GM23338 (cell line): ENCODE measurements around the gene CLCN6. TPM values are rescaled to one million over a fixed set of nuclear protein-coding genes. Genes with fewer than 3 reads are reported as not detected.

Experiments
- ATAC-seq: fragments of 200-7000 bp; cut with Tn5 transposase; 3 replicates; pipeline ENCODE4 v1.9.1; 2020
- DNase-seq: peaks from one replicate; pipeline ENCODE4 v3.0.0-alpha.2; 2015; ENCODE audit warnings: low spot score
- H2AFZ ChIP-seq: fragments of 200-600 bp; sonication (generic); 2 replicates; pipeline ENCODE4 v1.8.0; 2016; ENCODE audit warnings: antibody characterized with exemption, mild to moderate bottlenecking, moderate library complexity
- H3F3A ChIP-seq: fragments of 200-600 bp; sonication (generic); replicated peaks from 2 replicates; pipeline ENCODE4 v1.8.0; 2017; ENCODE audit warnings: antibody characterized with exemption, mixed run types, low read depth
- H3K27ac ChIP-seq: fragments of 200-600 bp; sonication (generic); 2 replicates; pipeline ENCODE4 v1.6.1; 2016; ENCODE audit warnings: low read depth
- H3K27me3 ChIP-seq: fragments of 200-600 bp; sonication (generic); 2 replicates; pipeline ENCODE4 v1.8.0; 2016; ENCODE audit warnings: mild to moderate bottlenecking, mixed run types, moderate library complexity; ENCODE audit not compliant: insufficient read depth
- H3K36me3 ChIP-seq: fragments of 200-600 bp; sonication (generic); 2 replicates; pipeline ENCODE4 v1.8.0; 2016; ENCODE audit warnings: mild to moderate bottlenecking; ENCODE audit not compliant: insufficient read depth
- H3K4me1 ChIP-seq: fragments of 200-600 bp; sonication (generic); 2 replicates; pipeline ENCODE4 v1.8.0; 2016; ENCODE audit warnings: mild to moderate bottlenecking, moderate library complexity; ENCODE audit not compliant: insufficient read depth
- H3K4me2 ChIP-seq: fragments of 200-600 bp; sonication (generic); 2 replicates; pipeline ENCODE4 v1.7.1; 2017; ENCODE audit warnings: mixed run types
- H3K4me3 ChIP-seq: fragments of 200-600 bp; sonication (generic); 2 replicates; pipeline ENCODE4 v1.6.1; 2016; ENCODE audit warnings: mixed run types
- H3K79me2 ChIP-seq: fragments of 200-600 bp; sonication (generic); replicated peaks from 2 replicates; pipeline ENCODE4 v1.8.0; 2017; ENCODE audit warnings: mild to moderate bottlenecking; ENCODE audit not compliant: insufficient read depth
- H3K9me2 ChIP-seq: fragments of 200-600 bp; sonication (generic); 2 replicates; pipeline ENCODE4 v1.8.0; 2017; ENCODE audit not compliant: insufficient read depth
- H4K20me1 ChIP-seq: fragments of 200-600 bp; sonication (generic); replicated peaks from 2 replicates; pipeline ENCODE4 v1.8.0; 2017; ENCODE audit warnings: mild to moderate bottlenecking; ENCODE audit not compliant: insufficient read depth
- H3K27ac Mint-ChIP-seq: 2 replicates; pipeline ENCODE4 v1.8.0; 2020; ENCODE audit warnings: inconsistent platforms, mild to moderate bottlenecking, moderate library complexity, mixed read lengths
- H3K27me3 Mint-ChIP-seq: 3 replicates; pipeline ENCODE4 v1.8.0; 2022; ENCODE audit warnings: low read depth, mild to moderate bottlenecking, moderate library complexity, mixed read lengths, inconsistent platforms; ENCODE audit not compliant: insufficient read depth, poor library complexity
- H3K36me3 Mint-ChIP-seq: 3 replicates; pipeline ENCODE4 v1.8.0; 2021; ENCODE audit warnings: low read depth, mild to moderate bottlenecking, inconsistent platforms, moderate library complexity, mixed read lengths
- H3K4me1 Mint-ChIP-seq: 3 replicates; pipeline ENCODE4 v1.8.0; 2020; ENCODE audit warnings: mild to moderate bottlenecking, inconsistent platforms, mixed read lengths
- H3K4me3 Mint-ChIP-seq: 3 replicates; pipeline ENCODE4 v1.8.0; 2021; ENCODE audit warnings: moderate library complexity, mild to moderate bottlenecking, inconsistent platforms, mixed read lengths
- H3K9me3 Mint-ChIP-seq: 3 replicates; pipeline ENCODE4 v1.8.0; 2020; ENCODE audit warnings: moderate library complexity, mild to moderate bottlenecking, inconsistent platforms, mixed read lengths
- CREB1 ChIP-seq: fragments of 250-450 bp; sonication (Bioruptor Pico); IDR thresholded peaks from 2 replicates; pipeline ENCODE4 v1.5.0; 2020; ENCODE audit warnings: low read depth, mild to moderate bottlenecking, moderate library complexity
- EZH2 ChIP-seq: fragments of 200-600 bp; sonication (generic); IDR thresholded peaks from one replicate; pipeline ENCODE4 v1.8.0; 2017; ENCODE audit warnings: antibody characterized with exemption, mild to moderate bottlenecking, low read depth; ENCODE audit not compliant: unreplicated experiment
- EZH2phosphoT487 ChIP-seq: fragments of 200-600 bp; sonication (generic); IDR thresholded peaks from one replicate; pipeline ENCODE4 v1.8.1; 2018; ENCODE audit warnings: antibody characterized with exemption; ENCODE audit not compliant: unreplicated experiment
- JUNB ChIP-seq: IDR thresholded peaks from one replicate; pipeline ENCODE4 v1.6.1; 2016; ENCODE audit warnings: antibody characterized with exemption; ENCODE audit not compliant: unreplicated experiment
- NANOG ChIP-seq: IDR thresholded peaks from 2 replicates; pipeline ENCODE4 v1.6.1; 2016; ENCODE audit warnings: antibody characterized with exemption, borderline replicate concordance
- POLR2AphosphoS5 ChIP-seq: IDR thresholded peaks from 2 replicates; pipeline ENCODE4 v1.6.1; 2016; ENCODE audit warnings: antibody characterized with exemption, low read depth
- STAT1 ChIP-seq: IDR thresholded peaks from one replicate; pipeline ENCODE4 v1.6.1; 2016; ENCODE audit warnings: antibody characterized with exemption; ENCODE audit not compliant: unreplicated experiment
- ZNF114 ChIP-seq: fragments of 250-450 bp; sonication (Bioruptor Pico); IDR thresholded peaks from 2 replicates; pipeline ENCODE4 v1.5.0; 2020; ENCODE audit warnings: mild to moderate bottlenecking, moderate library complexity
- ZNF331 ChIP-seq: fragments of 250-450 bp; sonication (Bioruptor Pico); IDR thresholded peaks from 2 replicates; pipeline ENCODE4 v1.5.0; 2020; ENCODE audit warnings: low read depth, mild to moderate bottlenecking, moderate library complexity
- polyA plus RNA-seq: library from polyadenylated mRNA; unstranded; fragments of >200 nt; fragmentation: Nextera tagmentation; extraction: Ambion mirVana; gene quantifications from 2 replicates; pipeline ENCODE4 v1.2.1, GENCODE V29; 2016
- total RNA-seq: library from RNA; depleted of rRNA; stranded (reverse); fragments of >200 nt; shearing (Covaris generic); gene quantifications from 2 replicates; pipeline ENCODE4 v1.2.3, GENCODE V29; 2014
- TF ChIP-seq, protein P1 (sequence below): IDR thresholded peaks from 2 replicates; pipeline ENCODE4 v1.6.1; 2016; ENCODE audit warnings: antibody characterized with exemption
- TF ChIP-seq, protein P2 (sequence below): IDR thresholded peaks from one replicate; pipeline ENCODE4 v1.6.1; 2018; ENCODE audit warnings: antibody characterized with exemption; ENCODE audit not compliant: unreplicated experiment
- TF ChIP-seq, protein P3 (sequence below), 2 experiments: fragments of 200-600 bp in 1 of 2; sonication (generic) in 1 of 2; conservative IDR thresholded peaks; 2 replicates each; pipeline versions ENCODE4 v1.5.1 to v1.6.1; 2016 to 2017; ENCODE audit warnings: antibody characterized with exemption in 2 of 2, low read depth in 2 of 2, mild to moderate bottlenecking in 2 of 2, moderate library complexity in 1 of 2

CLCN6 gene
- total and polyA plus RNA-seq, 2 experiments from 2014 or later: 16.0 to 22.6 TPM

DNA sequence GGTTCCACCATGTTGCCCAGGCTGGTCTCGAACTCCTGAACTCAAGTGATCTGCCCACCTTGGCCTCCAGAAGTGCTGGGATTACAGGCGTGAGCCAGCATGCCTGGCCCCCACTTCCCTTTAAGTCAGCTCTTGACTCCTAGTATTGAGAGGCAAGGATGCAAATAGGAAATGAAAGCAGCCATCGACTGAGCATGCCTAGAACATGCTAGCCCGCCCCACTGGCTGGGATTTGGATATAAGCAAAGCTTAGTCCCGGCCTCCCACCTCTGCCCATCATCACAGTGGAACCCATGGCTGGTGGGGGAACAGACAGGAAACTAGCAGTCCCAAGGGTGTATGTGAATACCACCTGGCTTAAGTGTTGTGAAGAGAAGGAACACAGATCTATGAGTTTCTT is 33.5 kb upstream of the CLCN6 start:
- no peaks in the 10 kb centered on the region for H3K27me3 ChIP-seq
- H3K9me3 Mint-ChIP-seq: no peaks in the 10 kb centered on the region
- peak; percentile 40 for DNase-seq
- no peaks in the 10 kb centered on the region for H3K79me2 ChIP-seq
- H3K4me3 ChIP-seq: no peak overlapping the region
- H3K4me2 ChIP-seq: no peak overlapping the region
- no peak overlapping the region for H3K27ac Mint-ChIP-seq
- H3F3A ChIP-seq: peaks cover 2% of the 10 kb centered on the region; the same call in 1 of the 2 replicates
- H3K27ac ChIP-seq: no peak overlapping the region
- ATAC-seq: peak; percentile 59
- TF ChIP-seq STAT1 (no peak), ZNF331 (CRISPR knock-in tag) (no peak), ZNF114 (CRISPR knock-in tag) (no peak), POLR2AphosphoS5 (no peak), NANOG (no peak), EZH2phosphoT487 (no peak), JUNB (no peak), EZH2 (no peak), CREB1 (CRISPR knock-in tag) (no peak)
- TF ChIP-seq, protein P1, sequence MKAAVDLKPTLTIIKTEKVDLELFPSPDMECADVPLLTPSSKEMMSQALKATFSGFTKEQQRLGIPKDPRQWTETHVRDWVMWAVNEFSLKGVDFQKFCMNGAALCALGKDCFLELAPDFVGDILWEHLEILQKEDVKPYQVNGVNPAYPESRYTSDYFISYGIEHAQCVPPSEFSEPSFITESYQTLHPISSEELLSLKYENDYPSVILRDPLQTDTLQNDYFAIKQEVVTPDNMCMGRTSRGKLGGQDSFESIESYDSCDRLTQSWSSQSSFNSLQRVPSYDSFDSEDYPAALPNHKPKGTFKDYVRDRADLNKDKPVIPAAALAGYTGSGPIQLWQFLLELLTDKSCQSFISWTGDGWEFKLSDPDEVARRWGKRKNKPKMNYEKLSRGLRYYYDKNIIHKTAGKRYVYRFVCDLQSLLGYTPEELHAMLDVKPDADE: no peak
- TF ChIP-seq, protein P2, sequence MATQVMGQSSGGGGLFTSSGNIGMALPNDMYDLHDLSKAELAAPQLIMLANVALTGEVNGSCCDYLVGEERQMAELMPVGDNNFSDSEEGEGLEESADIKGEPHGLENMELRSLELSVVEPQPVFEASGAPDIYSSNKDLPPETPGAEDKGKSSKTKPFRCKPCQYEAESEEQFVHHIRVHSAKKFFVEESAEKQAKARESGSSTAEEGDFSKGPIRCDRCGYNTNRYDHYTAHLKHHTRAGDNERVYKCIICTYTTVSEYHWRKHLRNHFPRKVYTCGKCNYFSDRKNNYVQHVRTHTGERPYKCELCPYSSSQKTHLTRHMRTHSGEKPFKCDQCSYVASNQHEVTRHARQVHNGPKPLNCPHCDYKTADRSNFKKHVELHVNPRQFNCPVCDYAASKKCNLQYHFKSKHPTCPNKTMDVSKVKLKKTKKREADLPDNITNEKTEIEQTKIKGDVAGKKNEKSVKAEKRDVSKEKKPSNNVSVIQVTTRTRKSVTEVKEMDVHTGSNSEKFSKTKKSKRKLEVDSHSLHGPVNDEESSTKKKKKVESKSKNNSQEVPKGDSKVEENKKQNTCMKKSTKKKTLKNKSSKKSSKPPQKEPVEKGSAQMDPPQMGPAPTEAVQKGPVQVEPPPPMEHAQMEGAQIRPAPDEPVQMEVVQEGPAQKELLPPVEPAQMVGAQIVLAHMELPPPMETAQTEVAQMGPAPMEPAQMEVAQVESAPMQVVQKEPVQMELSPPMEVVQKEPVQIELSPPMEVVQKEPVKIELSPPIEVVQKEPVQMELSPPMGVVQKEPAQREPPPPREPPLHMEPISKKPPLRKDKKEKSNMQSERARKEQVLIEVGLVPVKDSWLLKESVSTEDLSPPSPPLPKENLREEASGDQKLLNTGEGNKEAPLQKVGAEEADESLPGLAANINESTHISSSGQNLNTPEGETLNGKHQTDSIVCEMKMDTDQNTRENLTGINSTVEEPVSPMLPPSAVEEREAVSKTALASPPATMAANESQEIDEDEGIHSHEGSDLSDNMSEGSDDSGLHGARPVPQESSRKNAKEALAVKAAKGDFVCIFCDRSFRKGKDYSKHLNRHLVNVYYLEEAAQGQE: no peak
- H4K20me1 ChIP-seq: no peaks in the 10 kb centered on the region
- H3K36me3 Mint-ChIP-seq: no peaks in the 10 kb centered on the region
- peaks cover 3% of the 10 kb centered on the region; the same call in 1 of the 3 replicates for H3K4me1 Mint-ChIP-seq
- H3K27me3 Mint-ChIP-seq: peaks cover 14% of the 10 kb centered on the region
- no peak overlapping the region for H3K4me3 Mint-ChIP-seq
- H3K9me2 ChIP-seq: no peaks in the 10 kb centered on the region
- H2AFZ ChIP-seq: 0 out of 2 replicates have a peak overlapping the region, but pooled peaks have one; percentile 69
- H3K36me3 ChIP-seq: no peaks in the 10 kb centered on the region
- H3K4me1 ChIP-seq: no peaks in the 10 kb centered on the region

DNA sequence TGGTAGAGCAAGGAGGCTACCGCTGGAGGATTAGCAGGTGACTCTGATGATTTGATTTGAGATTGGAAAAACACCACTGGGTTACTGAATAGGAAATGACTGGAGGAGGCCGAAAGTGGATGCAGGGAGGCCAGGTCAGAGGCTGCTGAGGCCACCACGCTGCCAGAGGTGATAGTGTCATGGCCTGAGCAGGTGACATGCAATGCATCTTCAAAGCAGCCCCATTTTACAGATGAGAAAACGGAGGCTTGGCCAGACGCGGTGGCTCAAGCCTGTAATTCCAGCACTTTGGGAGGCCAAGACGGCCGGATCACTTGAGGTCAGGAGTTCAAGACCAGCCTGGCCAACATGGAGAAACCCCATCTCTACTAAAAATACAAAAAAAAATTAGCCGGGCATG is 31.2 kb upstream of the CLCN6 start:
- H3K4me3 ChIP-seq: no peak overlapping the region
- no peaks in the 10 kb centered on the region for H4K20me1 ChIP-seq
- ATAC-seq (no peak), DNase-seq (no peak)
- H3K36me3 Mint-ChIP-seq: no peaks in the 10 kb centered on the region
- H2AFZ ChIP-seq: no peak overlapping the region
- H3K4me3 Mint-ChIP-seq: no peak overlapping the region
- H3F3A ChIP-seq: peaks cover 2% of the 10 kb centered on the region; the same call in 1 of the 2 replicates
- H3K79me2 ChIP-seq: no peaks in the 10 kb centered on the region
- no peaks in the 10 kb centered on the region for H3K9me3 Mint-ChIP-seq
- H3K4me2 ChIP-seq: no peak overlapping the region
- H3K36me3 ChIP-seq: no peaks in the 10 kb centered on the region
- H3K27me3 Mint-ChIP-seq: peaks cover 13% of the 10 kb centered on the region
- no peak overlapping the region for H3K27ac ChIP-seq
- H3K9me2 ChIP-seq: no peaks in the 10 kb centered on the region
- H3K4me1 ChIP-seq: no peaks in the 10 kb centered on the region
- no peaks in the 10 kb centered on the region for H3K27me3 ChIP-seq
- H3K4me1 Mint-ChIP-seq: peaks cover 3% of the 10 kb centered on the region; the same call in 1 of the 3 replicates
- no peak overlapping the region for H3K27ac Mint-ChIP-seq
- TF ChIP-seq CREB1 (CRISPR knock-in tag): no peak
- TF ChIP-seq, protein P2: no peak
- TF ChIP-seq ZNF114 (CRISPR knock-in tag): no peak
- no peak for TF ChIP-seq JUNB
- no peak for TF ChIP-seq STAT1
- no peak for TF ChIP-seq EZH2phosphoT487
- TF ChIP-seq NANOG: no peak
- TF ChIP-seq, protein P1: no peak
- TF ChIP-seq, protein P3, sequence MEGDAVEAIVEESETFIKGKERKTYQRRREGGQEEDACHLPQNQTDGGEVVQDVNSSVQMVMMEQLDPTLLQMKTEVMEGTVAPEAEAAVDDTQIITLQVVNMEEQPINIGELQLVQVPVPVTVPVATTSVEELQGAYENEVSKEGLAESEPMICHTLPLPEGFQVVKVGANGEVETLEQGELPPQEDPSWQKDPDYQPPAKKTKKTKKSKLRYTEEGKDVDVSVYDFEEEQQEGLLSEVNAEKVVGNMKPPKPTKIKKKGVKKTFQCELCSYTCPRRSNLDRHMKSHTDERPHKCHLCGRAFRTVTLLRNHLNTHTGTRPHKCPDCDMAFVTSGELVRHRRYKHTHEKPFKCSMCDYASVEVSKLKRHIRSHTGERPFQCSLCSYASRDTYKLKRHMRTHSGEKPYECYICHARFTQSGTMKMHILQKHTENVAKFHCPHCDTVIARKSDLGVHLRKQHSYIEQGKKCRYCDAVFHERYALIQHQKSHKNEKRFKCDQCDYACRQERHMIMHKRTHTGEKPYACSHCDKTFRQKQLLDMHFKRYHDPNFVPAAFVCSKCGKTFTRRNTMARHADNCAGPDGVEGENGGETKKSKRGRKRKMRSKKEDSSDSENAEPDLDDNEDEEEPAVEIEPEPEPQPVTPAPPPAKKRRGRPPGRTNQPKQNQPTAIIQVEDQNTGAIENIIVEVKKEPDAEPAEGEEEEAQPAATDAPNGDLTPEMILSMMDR (conservative IDR thresholded peaks at IDR 0.05; ENCODE audit: low read depth in 2 of 2): no peak
- TF ChIP-seq EZH2: no peak
- TF ChIP-seq POLR2AphosphoS5: no peak
